Stomach smooth muscle (tissue), 2 donors: ENCODE results near the gene MAD2L1.

Source experiments
- H3K27ac ChIP-seq: one replicate; pipeline ENCODE4 v1.7.0; 2013; ENCODE audit warnings: mild to moderate bottlenecking, low read length, inconsistent platforms
- H3K27me3 ChIP-seq, 2 donors: one replicate each; pipeline ENCODE4 v1.7.0; 2013; ENCODE audit warnings: low read length in 2 of 2; ENCODE audit not compliant: insufficient read depth in 2 of 2, control insufficient read depth in 1 of 2
- H3K36me3 ChIP-seq, 2 donors: one replicate each; pipeline ENCODE4 v1.7.0; 2013; ENCODE audit warnings: low read length in 2 of 2; ENCODE audit not compliant: control insufficient read depth in 2 of 2, insufficient read depth in 2 of 2
- H3K4me1 ChIP-seq: one replicate; pipeline ENCODE4 v1.7.0; 2013; ENCODE audit warnings: low read length; ENCODE audit not compliant: control insufficient read depth, insufficient read depth
- H3K4me3 ChIP-seq, 2 donors: one replicate each; pipeline ENCODE4 v1.7.0; 2013; ENCODE audit warnings: low read length in 2 of 2
- H3K9ac ChIP-seq, 2 donors: one replicate each; pipeline ENCODE4 v1.7.0; 2013; ENCODE audit warnings: low read length in 2 of 2, mild to moderate bottlenecking in 1 of 2
- H3K9me3 ChIP-seq, 2 donors: one replicate each; pipeline ENCODE4 v1.7.0; 2013; ENCODE audit warnings: low read length in 2 of 2; ENCODE audit not compliant: control insufficient read depth in 2 of 2
- donor health status: healthy.
- donor health status: Pancreatic carcinoma.

The MAD2L1 gene

DNA sequence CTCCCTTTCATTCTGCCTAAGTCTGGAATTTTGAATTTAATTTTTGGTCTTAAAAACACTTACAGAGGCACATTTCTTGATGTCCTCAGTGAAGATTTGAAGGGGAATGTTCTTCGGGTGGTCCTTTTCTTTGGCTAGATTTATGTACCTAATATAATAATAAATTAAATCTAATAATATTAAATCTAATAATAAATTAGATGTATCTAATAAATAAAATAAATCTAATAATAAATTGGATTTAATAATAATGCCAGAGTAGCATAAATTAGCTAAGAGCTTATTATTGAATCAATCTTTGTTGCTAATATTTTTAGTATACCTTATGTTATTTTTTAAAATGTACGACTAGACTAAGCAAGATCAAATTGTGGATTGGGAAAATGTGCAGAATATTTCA lies 39.8 kb downstream of the MAD2L1 start:
- no peaks in the 10 kb centered on the region for H3K9me3 ChIP-seq
- H3K27me3 ChIP-seq, result no peaks in the 10 kb centered on the region
- no peak overlapping the region for H3K9ac ChIP-seq
- no peaks in the 10 kb centered on the region for H3K36me3 ChIP-seq
- no peaks in the 10 kb centered on the region for H3K4me1 ChIP-seq
- H3K4me3 ChIP-seq, result no peak overlapping the region
- H3K27ac ChIP-seq, result no peak overlapping the region

DNA sequence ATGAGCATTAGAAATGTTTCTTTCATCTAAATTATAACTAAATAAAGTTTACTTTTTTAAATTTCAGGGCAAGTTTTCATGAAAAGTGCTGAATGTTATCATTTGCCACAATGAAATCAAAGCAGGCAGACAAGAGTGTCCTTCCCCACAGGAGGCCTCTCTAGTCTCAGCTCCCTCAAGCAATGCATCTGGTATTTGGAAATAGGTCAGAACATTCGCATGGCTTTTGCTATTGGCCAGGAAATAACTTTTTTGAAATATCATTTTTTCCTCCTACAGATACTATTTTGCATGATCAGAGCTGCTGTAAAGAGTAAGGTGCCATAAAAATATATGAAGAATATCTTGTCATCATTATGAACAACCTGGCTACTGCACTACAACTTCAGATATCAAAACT lies 41.1 kb downstream of the MAD2L1 start:
- no peak overlapping the region for H3K9ac ChIP-seq
- no peak overlapping the region for H3K4me3 ChIP-seq
- no peaks in the 10 kb centered on the region for H3K9me3 ChIP-seq
- H3K27me3 ChIP-seq, result no peaks in the 10 kb centered on the region
- H3K4me1 ChIP-seq, result no peaks in the 10 kb centered on the region
- no peaks in the 10 kb centered on the region for H3K36me3 ChIP-seq
- H3K27ac ChIP-seq, result no peak overlapping the region

DNA sequence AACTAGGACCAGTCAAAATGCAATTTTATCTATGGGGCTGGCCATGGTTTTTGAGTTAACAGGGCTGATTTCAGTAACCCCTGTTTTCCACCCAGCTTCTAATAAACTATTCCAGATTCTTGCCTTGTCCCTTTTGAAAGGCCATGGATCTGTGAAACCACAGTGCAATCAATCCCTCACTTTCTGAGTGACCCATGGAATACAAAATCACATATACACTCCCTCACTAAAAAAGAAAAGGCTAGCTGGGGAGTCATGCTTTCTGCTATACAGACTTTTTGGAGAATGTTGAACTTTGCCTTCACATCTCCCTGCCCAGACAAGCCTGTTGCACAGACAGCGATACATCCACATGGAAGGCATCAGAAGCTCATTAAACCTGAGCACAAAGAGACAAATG lies 47.9 kb downstream of the MAD2L1 start:
- Histone ChIP-seq H3K9ac (no peak overlapping the region), H3K4me3 (no peak overlapping the region), H3K27me3 (no peaks in the 10 kb centered on the region), H3K4me1 (no peaks in the 10 kb centered on the region), H3K27ac (no peak overlapping the region), H3K36me3 (no peaks in the 10 kb centered on the region), H3K9me3 (no peaks in the 10 kb centered on the region)

DNA sequence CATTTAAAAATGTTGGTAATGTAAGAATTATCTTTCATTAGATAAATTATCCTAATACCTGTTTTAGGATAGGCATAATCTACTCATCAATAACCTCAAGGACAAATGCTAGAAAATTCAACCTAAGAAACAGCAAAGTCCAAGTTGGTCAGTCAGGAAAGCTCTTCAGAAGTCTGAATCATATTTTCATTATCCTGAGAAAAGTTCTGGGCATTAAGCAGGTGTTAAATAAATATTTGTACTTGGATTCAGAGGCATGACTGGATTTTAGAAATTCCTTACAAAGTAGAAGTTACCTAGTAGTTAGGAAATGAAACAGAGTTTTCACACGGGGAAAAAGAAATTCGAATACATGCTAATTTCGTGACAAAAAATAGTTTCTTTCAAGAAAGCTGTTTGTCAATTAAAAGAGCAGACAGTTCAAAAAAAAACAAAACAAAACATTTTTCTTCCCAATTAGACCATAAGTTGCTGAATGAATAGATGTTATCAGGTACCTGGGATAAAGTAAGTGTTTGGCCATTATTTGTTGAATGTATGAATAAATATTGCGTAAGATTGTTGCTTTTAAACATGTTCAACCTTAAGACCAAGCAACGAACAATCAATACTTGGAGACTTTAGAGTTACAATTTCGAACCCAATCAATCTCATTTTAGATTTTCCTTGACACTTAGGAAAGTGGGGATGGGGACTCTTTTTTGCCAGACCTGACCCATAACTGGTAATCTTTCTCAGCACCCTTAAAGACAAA lies 48.5 kb downstream of the MAD2L1 start:
- no peaks in the 10 kb centered on the region for H3K27me3 ChIP-seq
- no peaks in the 10 kb centered on the region for H3K4me1 ChIP-seq
- H3K27ac ChIP-seq, result no peak overlapping the region
- no peaks in the 10 kb centered on the region for H3K9me3 ChIP-seq
- H3K4me3 ChIP-seq, result no peak overlapping the region
- no peak overlapping the region for H3K9ac ChIP-seq
- no peaks in the 10 kb centered on the region for H3K36me3 ChIP-seq

DNA sequence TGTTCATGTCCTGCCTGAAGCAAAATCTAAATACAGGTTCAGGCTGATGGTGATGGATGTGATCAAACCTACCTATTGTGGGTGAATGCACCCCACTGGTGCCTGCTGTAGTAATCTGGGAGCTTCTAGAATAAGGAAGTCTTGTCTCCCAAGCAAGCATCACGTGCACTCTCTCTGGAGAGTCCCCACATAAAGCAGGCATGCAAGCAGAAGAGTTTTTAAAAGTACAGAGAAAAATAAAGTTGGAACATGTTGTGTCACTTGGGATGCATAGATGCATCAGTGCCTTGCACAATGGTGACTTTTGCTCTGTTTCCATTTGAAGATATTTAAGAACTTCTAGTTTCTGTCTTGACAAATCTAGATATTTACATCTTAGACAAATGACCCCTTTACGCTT lies 54.9 kb downstream of the MAD2L1 start:
- no peaks in the 10 kb centered on the region for H3K4me1 ChIP-seq
- H3K27me3 ChIP-seq, result no peaks in the 10 kb centered on the region
- no peak overlapping the region for H3K4me3 ChIP-seq
- H3K27ac ChIP-seq, result no peak overlapping the region
- H3K36me3 ChIP-seq, result no peaks in the 10 kb centered on the region
- H3K9me3 ChIP-seq, result no peaks in the 10 kb centered on the region
- no peak overlapping the region for H3K9ac ChIP-seq

DNA sequence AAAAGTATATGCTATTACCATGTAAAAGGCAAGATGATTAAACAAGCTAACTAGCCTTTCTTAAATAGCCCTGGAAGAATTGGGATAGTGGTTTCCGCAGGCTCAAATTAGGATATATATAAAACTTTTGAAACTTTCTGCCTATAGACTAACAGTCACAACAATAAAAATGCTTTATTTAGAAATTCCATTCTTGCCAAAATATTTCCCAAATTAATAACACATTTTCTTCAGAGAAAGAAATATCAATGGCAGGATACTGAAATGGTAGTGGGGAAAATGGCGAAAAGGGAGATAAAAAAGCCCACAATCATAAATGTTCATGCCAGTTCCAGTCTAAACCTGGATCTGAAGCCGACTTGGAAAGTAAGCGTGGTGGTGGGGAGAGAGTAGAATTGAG lies 56.0 kb downstream of the MAD2L1 start:
- Histone ChIP-seq H3K9ac (no peak overlapping the region), H3K4me1 (no peaks in the 10 kb centered on the region), H3K27me3 (no peaks in the 10 kb centered on the region), H3K27ac (no peak overlapping the region), H3K36me3 (no peaks in the 10 kb centered on the region), H3K4me3 (no peak overlapping the region), H3K9me3 (no peaks in the 10 kb centered on the region)

DNA sequence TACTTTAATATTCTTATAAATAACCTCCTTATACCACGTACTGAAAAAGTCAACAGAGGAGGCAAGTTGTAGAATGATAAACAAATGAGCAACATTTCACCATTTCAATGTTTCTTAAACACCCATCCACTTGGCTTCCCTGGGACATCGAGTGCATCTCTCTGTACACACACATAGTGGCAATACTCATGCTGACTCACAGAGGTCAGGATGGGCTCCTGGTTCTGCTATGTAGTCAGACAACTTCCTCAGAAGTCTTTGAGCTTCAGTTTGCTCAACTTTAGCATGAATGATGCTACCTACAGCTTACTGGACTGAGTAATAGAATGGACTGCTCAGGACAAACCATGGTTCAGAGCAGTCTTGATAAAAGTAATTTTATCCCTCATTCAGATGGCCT lies 56.9 kb downstream of the MAD2L1 start:
- H3K27me3 ChIP-seq, result no peaks in the 10 kb centered on the region
- H3K27ac ChIP-seq, result no peak overlapping the region
- no peaks in the 10 kb centered on the region for H3K9me3 ChIP-seq
- no peaks in the 10 kb centered on the region for H3K4me1 ChIP-seq
- H3K36me3 ChIP-seq, result no peaks in the 10 kb centered on the region
- H3K9ac ChIP-seq, result no peak overlapping the region
- no peak overlapping the region for H3K4me3 ChIP-seq

DNA sequence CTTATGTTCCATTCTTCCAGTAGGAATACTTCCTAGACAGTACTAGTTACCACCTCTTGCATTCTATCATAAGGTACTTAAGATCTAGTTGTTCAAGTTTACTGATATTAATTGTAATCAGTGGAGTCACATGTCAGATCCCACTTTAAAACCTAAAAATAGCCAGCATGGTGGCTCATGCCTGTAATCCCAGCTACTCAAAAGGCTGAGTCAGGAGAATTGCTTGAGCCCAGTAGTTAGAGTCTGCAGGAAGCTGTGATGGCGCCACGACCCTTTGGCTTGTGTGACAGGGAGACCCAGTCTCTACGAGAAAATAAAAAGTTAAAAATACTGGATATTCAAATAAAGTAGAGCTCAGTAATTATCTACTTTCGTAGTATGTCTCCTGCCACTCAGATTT lies 57.7 kb downstream of the MAD2L1 start:
- H3K9ac ChIP-seq, result no peak overlapping the region
- H3K4me3 ChIP-seq, result no peak overlapping the region
- H3K9me3 ChIP-seq, result no peaks in the 10 kb centered on the region
- H3K27ac ChIP-seq, result no peak overlapping the region
- H3K27me3 ChIP-seq, result no peaks in the 10 kb centered on the region
- no peaks in the 10 kb centered on the region for H3K4me1 ChIP-seq
- no peaks in the 10 kb centered on the region for H3K36me3 ChIP-seq

DNA sequence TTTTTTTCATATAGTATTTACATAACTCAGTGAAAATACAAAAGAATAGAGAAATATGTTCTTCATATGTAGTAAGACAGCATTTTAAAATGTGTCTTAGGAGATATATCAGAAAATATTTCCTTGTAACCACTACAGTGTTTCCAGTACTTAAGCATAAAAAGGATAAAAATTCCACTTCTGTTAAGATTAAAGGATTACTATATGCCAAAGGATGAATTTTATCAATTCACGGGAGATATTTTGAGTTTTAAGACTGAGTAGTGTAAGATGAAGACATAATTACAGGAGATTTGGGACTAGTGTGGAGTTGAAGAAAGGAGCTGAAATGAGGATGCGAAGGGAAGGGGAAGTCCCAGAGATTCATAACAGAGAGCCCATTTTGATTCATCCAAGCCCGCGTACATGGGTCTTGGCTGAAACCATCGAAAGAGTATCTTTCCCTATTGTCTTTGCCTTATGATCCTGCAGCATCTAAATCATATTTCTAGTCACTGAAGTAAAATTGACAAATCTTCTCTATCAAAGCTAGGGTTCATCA lies 58.7 kb downstream of the MAD2L1 start:
- Histone ChIP-seq H3K36me3 (no peaks in the 10 kb centered on the region), H3K27me3 (no peaks in the 10 kb centered on the region), H3K27ac (no peak overlapping the region), H3K4me3 (no peak overlapping the region), H3K9me3 (no peaks in the 10 kb centered on the region), H3K4me1 (no peaks in the 10 kb centered on the region), H3K9ac (no peak overlapping the region)

DNA sequence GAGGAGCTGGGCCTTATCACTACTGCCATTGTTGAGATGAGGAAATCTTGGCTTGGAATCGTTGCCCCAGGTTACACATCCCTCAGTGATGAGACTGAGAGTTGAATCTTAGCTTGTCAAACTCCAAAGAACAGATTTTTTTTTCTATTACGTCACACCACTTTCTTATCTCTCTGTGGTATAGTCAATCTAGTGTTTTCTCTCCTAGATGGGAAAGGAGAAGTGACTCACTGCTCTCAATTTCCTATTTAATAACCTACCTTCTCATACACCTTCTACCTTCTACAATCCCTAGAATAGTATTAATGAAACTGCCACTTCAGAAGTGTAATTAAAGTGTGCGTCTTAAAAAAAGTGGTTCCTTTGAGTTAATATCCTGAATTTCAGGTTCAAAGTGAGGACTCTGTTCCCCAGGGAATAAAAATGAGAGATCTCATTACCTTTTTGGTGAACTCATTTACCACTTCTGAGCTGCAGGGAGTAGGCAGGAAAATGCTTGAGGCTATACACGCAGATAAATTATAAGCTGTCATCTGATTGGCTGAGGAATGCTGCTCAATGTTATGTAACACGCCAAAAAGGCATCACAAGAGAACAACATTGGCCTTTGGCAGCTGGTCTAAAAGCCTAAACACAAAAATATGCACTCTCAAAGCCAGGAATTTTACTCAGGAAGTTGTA lies 59.3 kb downstream of the MAD2L1 start:
- H3K4me3 ChIP-seq, result no peak overlapping the region
- H3K36me3 ChIP-seq, result no peaks in the 10 kb centered on the region
- H3K9ac ChIP-seq, result no peak overlapping the region
- H3K9me3 ChIP-seq, result no peaks in the 10 kb centered on the region
- H3K4me1 ChIP-seq, result no peaks in the 10 kb centered on the region
- no peaks in the 10 kb centered on the region for H3K27me3 ChIP-seq
- no peak overlapping the region for H3K27ac ChIP-seq
